H1 (cell line): ENCODE data around the gene EPB41L2. TPM values are rescaled to one million over a fixed set of nuclear protein-coding genes. Genes with fewer than 3 reads are reported as not detected.

Experiments
- CBX8 ChIP-seq: fragments of 300-800, 300-1000 bp; sonication (generic); IDR thresholded peaks from 2 replicates; pipeline ENCODE4 v1.7.1; 2016; ENCODE audit warnings: low read depth, low read length, borderline replicate concordance
- EP300 ChIP-seq, 2 experiments: IDR thresholded peaks; 1 replicate in 1 of 2; 2 replicates in 1 of 2; pipeline ENCODE4 v1.6.1; 2011 to 2012; ENCODE audit warnings: low read depth in 2 of 2, low read length in 2 of 2, mild to moderate bottlenecking in 2 of 2, borderline replicate concordance in 1 of 2, inconsistent platforms in 1 of 2, moderate library complexity in 1 of 2
- GTF2F1 ChIP-seq: IDR thresholded peaks from 2 replicates; pipeline ENCODE4 v1.6.1; 2012; ENCODE audit warnings: low read depth, low read length, improper control_type of control experiment, borderline replicate concordance
- RFX5 ChIP-seq: IDR thresholded peaks from 2 replicates; pipeline ENCODE4 v1.6.1; 2011; ENCODE audit warnings: low read depth, low read length, improper control_type of control experiment, borderline replicate concordance
- SP2 ChIP-seq: IDR thresholded peaks from 2 replicates; pipeline ENCODE4 v1.6.1; 2012; ENCODE audit warnings: mild to moderate bottlenecking, low read length, inconsistent platforms
- polyA plus RNA-seq, 7 experiments: library from polyadenylated mRNA; depleted of rRNA in 3 of 7; stranded (reverse) in 5 of 7; unstranded in 2 of 7; fragments of >200 nt in 5 of 7; fragments of 200-250 nt in 2 of 7; gene quantifications; 1 replicate in 5 of 7; 2 replicates in 1 of 7; 4 replicates in 1 of 7; pipeline versions ENCODE4 v1.2.1 to v1.2.3, GENCODE V29; 2011 to 2013; ENCODE audit warnings: missing spikeins in 2 of 7, mixed read lengths in 2 of 7
- total RNA-seq: library from RNA; stranded (reverse); fragmentation: NEBNext Ultra II Directional; extraction: Animal tissue kit (Norgen Biotek cat#: 25700); gene quantifications from 2 replicates; pipeline ENCODE4 v1.2.1, GENCODE V29; 2021
- TF ChIP-seq, protein P1 (sequence below): fragments of 300-600 bp; sonication (generic); IDR thresholded peaks from 2 replicates; pipeline ENCODE4 v1.7.1; 2012; ENCODE audit warnings: low read length, moderate library complexity, mild to moderate bottlenecking, inconsistent platforms; ENCODE audit not compliant: insufficient replicate concordance

The EPB41L2 gene
- total and polyA plus RNA-seq, 2 of the 8 experiments (the other 6 are each of a cell fraction or from before 2014, with no cell fraction given): 22.5 to 123 TPM

DNA sequence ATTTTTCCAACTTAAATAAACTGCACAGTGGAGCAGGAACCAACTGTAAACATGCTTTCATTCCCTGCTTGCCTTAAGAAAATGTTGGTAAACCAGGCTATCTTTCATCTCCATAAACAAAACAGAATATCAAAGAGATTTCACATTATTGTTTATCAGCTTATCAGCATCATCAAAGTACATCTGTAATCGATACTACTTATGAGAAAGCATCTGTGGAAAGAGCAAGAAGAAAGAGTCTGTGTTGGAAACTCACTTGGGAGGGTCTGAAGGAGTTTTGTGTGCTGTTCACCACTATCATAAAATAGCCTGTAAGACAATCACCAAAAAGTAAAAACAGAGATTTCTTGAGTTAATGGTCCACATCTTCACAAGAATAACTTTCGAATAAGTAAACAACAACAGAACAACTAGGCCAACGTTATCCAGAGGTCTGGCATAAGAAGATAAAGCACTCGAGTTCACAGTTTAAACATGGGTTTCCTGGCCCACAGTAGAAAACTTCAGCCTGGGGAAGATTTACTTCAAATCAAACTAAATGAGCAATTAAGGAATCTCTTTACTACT lies 47.9 kb downstream of the EPB41L2 start (continued):
- TF ChIP-seq, protein P1, sequence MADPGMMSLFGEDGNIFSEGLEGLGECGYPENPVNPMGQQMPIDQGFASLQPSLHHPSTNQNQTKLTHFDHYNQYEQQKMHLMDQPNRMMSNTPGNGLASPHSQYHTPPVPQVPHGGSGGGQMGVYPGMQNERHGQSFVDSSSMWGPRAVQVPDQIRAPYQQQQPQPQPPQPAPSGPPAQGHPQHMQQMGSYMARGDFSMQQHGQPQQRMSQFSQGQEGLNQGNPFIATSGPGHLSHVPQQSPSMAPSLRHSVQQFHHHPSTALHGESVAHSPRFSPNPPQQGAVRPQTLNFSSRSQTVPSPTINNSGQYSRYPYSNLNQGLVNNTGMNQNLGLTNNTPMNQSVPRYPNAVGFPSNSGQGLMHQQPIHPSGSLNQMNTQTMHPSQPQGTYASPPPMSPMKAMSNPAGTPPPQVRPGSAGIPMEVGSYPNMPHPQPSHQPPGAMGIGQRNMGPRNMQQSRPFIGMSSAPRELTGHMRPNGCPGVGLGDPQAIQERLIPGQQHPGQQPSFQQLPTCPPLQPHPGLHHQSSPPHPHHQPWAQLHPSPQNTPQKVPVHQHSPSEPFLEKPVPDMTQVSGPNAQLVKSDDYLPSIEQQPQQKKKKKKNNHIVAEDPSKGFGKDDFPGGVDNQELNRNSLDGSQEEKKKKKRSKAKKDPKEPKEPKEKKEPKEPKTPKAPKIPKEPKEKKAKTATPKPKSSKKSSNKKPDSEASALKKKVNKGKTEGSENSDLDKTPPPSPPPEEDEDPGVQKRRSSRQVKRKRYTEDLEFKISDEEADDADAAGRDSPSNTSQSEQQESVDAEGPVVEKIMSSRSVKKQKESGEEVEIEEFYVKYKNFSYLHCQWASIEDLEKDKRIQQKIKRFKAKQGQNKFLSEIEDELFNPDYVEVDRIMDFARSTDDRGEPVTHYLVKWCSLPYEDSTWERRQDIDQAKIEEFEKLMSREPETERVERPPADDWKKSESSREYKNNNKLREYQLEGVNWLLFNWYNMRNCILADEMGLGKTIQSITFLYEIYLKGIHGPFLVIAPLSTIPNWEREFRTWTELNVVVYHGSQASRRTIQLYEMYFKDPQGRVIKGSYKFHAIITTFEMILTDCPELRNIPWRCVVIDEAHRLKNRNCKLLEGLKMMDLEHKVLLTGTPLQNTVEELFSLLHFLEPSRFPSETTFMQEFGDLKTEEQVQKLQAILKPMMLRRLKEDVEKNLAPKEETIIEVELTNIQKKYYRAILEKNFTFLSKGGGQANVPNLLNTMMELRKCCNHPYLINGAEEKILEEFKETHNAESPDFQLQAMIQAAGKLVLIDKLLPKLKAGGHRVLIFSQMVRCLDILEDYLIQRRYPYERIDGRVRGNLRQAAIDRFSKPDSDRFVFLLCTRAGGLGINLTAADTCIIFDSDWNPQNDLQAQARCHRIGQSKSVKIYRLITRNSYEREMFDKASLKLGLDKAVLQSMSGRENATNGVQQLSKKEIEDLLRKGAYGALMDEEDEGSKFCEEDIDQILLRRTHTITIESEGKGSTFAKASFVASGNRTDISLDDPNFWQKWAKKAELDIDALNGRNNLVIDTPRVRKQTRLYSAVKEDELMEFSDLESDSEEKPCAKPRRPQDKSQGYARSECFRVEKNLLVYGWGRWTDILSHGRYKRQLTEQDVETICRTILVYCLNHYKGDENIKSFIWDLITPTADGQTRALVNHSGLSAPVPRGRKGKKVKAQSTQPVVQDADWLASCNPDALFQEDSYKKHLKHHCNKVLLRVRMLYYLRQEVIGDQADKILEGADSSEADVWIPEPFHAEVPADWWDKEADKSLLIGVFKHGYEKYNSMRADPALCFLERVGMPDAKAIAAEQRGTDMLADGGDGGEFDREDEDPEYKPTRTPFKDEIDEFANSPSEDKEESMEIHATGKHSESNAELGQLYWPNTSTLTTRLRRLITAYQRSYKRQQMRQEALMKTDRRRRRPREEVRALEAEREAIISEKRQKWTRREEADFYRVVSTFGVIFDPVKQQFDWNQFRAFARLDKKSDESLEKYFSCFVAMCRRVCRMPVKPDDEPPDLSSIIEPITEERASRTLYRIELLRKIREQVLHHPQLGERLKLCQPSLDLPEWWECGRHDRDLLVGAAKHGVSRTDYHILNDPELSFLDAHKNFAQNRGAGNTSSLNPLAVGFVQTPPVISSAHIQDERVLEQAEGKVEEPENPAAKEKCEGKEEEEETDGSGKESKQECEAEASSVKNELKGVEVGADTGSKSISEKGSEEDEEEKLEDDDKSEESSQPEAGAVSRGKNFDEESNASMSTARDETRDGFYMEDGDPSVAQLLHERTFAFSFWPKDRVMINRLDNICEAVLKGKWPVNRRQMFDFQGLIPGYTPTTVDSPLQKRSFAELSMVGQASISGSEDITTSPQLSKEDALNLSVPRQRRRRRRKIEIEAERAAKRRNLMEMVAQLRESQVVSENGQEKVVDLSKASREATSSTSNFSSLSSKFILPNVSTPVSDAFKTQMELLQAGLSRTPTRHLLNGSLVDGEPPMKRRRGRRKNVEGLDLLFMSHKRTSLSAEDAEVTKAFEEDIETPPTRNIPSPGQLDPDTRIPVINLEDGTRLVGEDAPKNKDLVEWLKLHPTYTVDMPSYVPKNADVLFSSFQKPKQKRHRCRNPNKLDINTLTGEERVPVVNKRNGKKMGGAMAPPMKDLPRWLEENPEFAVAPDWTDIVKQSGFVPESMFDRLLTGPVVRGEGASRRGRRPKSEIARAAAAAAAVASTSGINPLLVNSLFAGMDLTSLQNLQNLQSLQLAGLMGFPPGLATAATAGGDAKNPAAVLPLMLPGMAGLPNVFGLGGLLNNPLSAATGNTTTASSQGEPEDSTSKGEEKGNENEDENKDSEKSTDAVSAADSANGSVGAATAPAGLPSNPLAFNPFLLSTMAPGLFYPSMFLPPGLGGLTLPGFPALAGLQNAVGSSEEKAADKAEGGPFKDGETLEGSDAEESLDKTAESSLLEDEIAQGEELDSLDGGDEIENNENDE: no peak
- TF ChIP-seq GTF2F1 (no peak), CBX8 (no peak), RFX5 (no peak), SP2 (no peak), EP300 (IDR thresholded peaks at IDR 0.05; ENCODE audit: borderline replicate concordance in 1 of 2, low read depth in 2 of 2, low read length in 2 of 2) (no peak)
- TF ChIP-seq, all 59 proteins: peak for 0
